Neural crest cell (in vitro differentiated cells): ENCODE measurements around the gene OR2H1. TPM values are rescaled to one million over a fixed set of nuclear protein-coding genes. Genes with fewer than 3 reads are reported as not detected.

ENCODE experiments used
- DNase-seq: peaks from one replicate; pipeline ENCODE4 v3.0.0; 2021; ENCODE audit warnings: low read depth, mixed read lengths, low spot score
- H3K27ac Mint-ChIP-seq: one replicate; pipeline ENCODE4 v1.8.0; 2021; ENCODE audit warnings: mild to moderate bottlenecking, mixed read lengths; ENCODE audit not compliant: unreplicated experiment
- H3K27me3 Mint-ChIP-seq: 2 replicates; pipeline ENCODE4 v1.8.0; 2021; ENCODE audit warnings: low read depth, mild to moderate bottlenecking, mixed read lengths
- H3K36me3 Mint-ChIP-seq: 2 replicates; pipeline ENCODE4 v1.8.0; 2021; ENCODE audit warnings: low read depth, mild to moderate bottlenecking, mixed read lengths
- H3K4me1 Mint-ChIP-seq: 2 replicates; pipeline ENCODE4 v1.8.0; 2021; ENCODE audit warnings: mixed read lengths
- H3K4me3 Mint-ChIP-seq: one replicate; pipeline ENCODE4 v1.8.0; 2021; ENCODE audit warnings: mild to moderate bottlenecking, mixed read lengths
- H3K9me3 Mint-ChIP-seq: 2 replicates; pipeline ENCODE4 v1.8.0; 2021; ENCODE audit warnings: mixed read lengths
- total RNA-seq: library from RNA; stranded (reverse); gene quantifications from 2 replicates; pipeline ENCODE4 v1.2.1, GENCODE V29; 2021
- TF ChIP-seq, protein P1 (sequence below): fragments of 200-600 bp; sonication (generic); conservative IDR thresholded peaks from 2 replicates; pipeline ENCODE4 v1.5.0; 2021; ENCODE audit warnings: antibody characterized with exemption, mild to moderate bottlenecking

OR2H1 gene
- total RNA-seq, 1 donor from 2014 or later: not detected

DNA sequence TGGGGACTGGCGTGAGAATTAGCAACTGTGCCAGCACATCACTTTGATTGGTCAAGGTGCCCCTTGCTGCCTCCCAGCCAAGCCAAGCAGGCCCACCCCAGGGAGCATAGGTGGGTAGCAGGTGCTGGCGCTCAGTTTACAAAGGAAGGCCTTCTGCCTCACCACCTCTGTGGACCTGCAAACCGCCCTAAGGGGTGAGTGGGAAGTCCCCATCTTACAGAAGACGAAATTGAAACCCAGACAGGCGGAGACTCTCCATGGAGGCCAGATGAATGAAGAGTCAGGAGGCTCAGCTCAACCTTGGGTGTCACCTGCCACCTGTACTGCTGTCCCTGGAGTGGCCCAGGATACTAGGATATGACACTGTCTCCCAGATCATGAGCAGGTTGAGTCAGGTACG is 52.3 kb downstream of the OR2H1 start:
- Mint-ChIP-seq H3K4me3 (no peak overlapping the region), H3K4me1 (peaks cover 14% of the 10 kb centered on the region), H3K27ac (no peak overlapping the region), H3K9me3 (no peaks in the 10 kb centered on the region), H3K36me3 (no peaks in the 10 kb centered on the region), H3K27me3 (peaks cover 5% of the 10 kb centered on the region)
- DNase-seq: no peak
- TF ChIP-seq, protein P1, sequence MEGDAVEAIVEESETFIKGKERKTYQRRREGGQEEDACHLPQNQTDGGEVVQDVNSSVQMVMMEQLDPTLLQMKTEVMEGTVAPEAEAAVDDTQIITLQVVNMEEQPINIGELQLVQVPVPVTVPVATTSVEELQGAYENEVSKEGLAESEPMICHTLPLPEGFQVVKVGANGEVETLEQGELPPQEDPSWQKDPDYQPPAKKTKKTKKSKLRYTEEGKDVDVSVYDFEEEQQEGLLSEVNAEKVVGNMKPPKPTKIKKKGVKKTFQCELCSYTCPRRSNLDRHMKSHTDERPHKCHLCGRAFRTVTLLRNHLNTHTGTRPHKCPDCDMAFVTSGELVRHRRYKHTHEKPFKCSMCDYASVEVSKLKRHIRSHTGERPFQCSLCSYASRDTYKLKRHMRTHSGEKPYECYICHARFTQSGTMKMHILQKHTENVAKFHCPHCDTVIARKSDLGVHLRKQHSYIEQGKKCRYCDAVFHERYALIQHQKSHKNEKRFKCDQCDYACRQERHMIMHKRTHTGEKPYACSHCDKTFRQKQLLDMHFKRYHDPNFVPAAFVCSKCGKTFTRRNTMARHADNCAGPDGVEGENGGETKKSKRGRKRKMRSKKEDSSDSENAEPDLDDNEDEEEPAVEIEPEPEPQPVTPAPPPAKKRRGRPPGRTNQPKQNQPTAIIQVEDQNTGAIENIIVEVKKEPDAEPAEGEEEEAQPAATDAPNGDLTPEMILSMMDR: no peak

- Mint-ChIP-seq H3K4me1 (peaks cover 14% of the 10 kb centered on the region), H3K36me3 (no peaks in the 10 kb centered on the region)
- no peak for DNase-seq
Observed at GRCh38 chr6:29509711-29510110, 52.8 kb downstream of the OR2H1 start.

GRCh38 chr6:29510202-29510601 is 53.2 kb downstream of the OR2H1 start:
- peaks cover 2% of the 10 kb centered on the region for H3K9me3 Mint-ChIP-seq
- H3K27ac Mint-ChIP-seq: no peak overlapping the region
- H3K27me3 Mint-ChIP-seq: peaks cover 5% of the 10 kb centered on the region
- H3K4me3 Mint-ChIP-seq: no peak overlapping the region
- no peak for DNase-seq
- H3K36me3 Mint-ChIP-seq: no peaks in the 10 kb centered on the region
- TF ChIP-seq, protein P1: peak; percentile 23
- H3K4me1 Mint-ChIP-seq: peaks cover 14% of the 10 kb centered on the region

More at GRCh38 chr6:29509711-29510110, 52.8 kb downstream of the OR2H1 start:
- Mint-ChIP-seq H3K27ac (peak overlapping the region; percentile 21), H3K4me3 (no peak overlapping the region), H3K27me3 (peaks cover 5% of the 10 kb centered on the region), H3K9me3 (no peaks in the 10 kb centered on the region)
- TF ChIP-seq, protein P1: no peak

DNA sequence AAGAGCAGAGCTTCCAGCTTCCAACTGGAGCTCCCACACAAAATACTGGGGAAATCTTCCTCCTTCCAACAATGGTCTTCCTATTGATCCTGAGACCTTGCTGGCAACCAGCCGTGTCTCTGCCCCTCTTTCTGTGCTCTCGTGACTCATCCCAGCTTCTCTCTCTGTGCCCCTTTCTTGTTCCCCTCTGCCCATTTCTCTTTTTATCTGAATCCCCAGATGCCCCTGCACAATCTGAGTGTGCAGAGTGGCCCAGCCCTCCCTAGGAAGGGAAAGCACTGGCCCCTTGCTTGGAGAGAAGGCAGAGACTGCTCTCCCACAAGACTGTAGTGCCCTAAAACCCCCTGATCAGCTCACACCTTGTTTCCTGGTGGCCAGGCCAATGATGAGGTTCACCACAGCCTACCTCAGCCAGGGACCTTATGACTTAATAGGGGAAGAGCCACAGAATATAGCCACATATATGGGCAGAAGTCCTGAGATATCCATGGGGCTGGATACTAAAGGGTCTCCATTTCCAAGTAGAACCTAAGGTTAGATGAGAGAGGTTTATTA is 53.9 kb downstream of the OR2H1 start:
- Mint-ChIP-seq H3K36me3 (no peaks in the 10 kb centered on the region), H3K27me3 (peaks cover 5% of the 10 kb centered on the region), H3K4me1 (peaks cover 14% of the 10 kb centered on the region), H3K27ac (no peak overlapping the region), H3K4me3 (peak overlapping the region; percentile 13), H3K9me3 (peaks cover 2% of the 10 kb centered on the region)
- TF ChIP-seq, protein P1: no peak
- no peak for DNase-seq

Other genes with a start within 250 kb of the OR2H1 start
- gene OR14J1, start 155.5 kb upstream of the OR2H1 start, total RNA-seq: not detected in 2 replicates
- not detected in 2 replicates for gene OR5V1, start 88.3 kb upstream of the OR2H1 start, total RNA-seq
- not detected in 2 replicates for gene OR12D3, start 81.9 kb upstream of the OR2H1 start, total RNA-seq
- not detected in 2 replicates for gene OR12D2, start 61.5 kb upstream of the OR2H1 start, total RNA-seq
- not detected in 2 replicates for gene OR12D1, start 42.2 kb upstream of the OR2H1 start, total RNA-seq
- not detected in 2 replicates for gene OR10C1, start 17.8 kb upstream of the OR2H1 start, total RNA-seq
- not detected in 2 replicates for gene OR11A1, start 84 bp upstream of the OR2H1 start, total RNA-seq
- not detected in 2 replicates for gene MAS1L, start 30.8 kb downstream of the OR2H1 start, total RNA-seq
- gene UBD, start 102.6 kb downstream of the OR2H1 start, total RNA-seq: not detected in 2 replicates
- not detected in 2 replicates for gene OR2H2, start 128.0 kb downstream of the OR2H1 start, total RNA-seq
- 79.7 and 91.6 TPM in 2 replicates for gene GABBR1, start 176.0 kb downstream of the OR2H1 start, total RNA-seq
- gene MOG, start 199.9 kb downstream of the OR2H1 start, total RNA-seq: not detected in 2 replicates
- gene ZFP57, start 224.0 kb downstream of the OR2H1 start, total RNA-seq: not detected in 2 replicates